HG03469 (cell line): ENCODE data around the gene IRF6.

ENCODE experiments used
- ATAC-seq: cut with Tn5 transposase; IDR thresholded peaks from one replicate; pipeline ENCODE4 v1.9.1; 2021; ENCODE audit warnings: mild to moderate bottlenecking, moderate library complexity, moderate number of reproducible peaks; ENCODE audit not compliant: unreplicated experiment

The IRF6 gene

DNA sequence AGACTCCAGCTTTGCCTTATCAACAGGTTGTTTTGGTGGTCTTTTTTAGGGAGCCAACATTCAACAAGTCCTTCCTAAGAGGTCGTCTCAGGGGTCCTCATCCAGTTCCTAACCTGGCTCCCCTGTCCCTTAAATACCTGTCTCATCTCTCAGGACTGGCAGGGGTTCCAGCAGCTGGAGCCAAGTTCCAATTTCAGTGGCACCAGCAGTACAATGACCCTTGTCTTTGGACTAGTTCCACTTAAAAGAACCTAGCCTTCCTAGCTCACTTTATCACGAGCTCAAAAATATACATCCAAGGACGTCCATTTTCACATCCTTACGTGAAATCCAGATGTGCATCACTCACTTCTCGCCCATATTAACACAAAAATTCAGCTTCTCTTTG lies 68.8 kb downstream of the IRF6 start:
- ATAC-seq, result no peak

GRCh38 chr1:209736490-209737117 lies 69.3 kb downstream of the IRF6 start:
- no peak for ATAC-seq
